GM19467 (cell line): ENCODE data around the gene NKAIN4.

Experiments
- ATAC-seq: cut with Tn5 transposase; IDR thresholded peaks from one replicate; pipeline ENCODE4 v1.9.1; 2021; ENCODE audit warnings: mild to moderate bottlenecking, moderate library complexity; ENCODE audit not compliant: unreplicated experiment

NKAIN4 gene

DNA sequence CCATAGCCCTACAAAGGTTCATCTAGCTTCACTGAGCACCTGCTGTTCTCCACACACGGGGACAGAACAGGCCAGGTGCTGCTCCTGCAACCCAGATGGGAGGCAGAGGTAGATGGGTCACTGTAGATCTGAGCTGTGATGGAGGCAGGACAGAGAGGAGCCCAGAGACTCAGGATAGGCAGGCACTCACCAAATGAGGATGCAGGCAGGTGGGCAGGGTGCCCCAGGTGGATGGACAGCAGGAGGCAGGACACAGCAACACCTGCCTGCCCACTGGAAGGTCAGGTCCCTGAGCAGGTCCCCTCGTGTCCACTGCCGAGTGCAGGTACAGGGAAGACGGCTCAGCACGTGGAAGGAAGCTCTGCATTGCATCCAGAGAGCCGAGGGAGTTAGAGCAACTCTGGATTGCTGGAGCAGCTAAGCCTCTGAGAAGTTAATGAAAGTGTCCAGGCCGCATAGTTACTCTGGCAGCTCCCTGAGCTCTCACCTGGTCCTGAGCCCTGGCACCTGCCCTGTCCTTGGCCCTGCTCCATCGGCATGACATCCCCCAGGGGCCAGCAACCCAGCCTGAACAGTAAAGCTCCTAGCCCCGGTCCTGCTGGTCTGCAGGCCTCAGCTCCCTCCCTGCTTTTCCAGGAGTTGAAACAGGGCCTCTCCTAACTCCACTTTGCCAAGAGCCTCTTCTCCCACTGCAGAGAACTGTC lies 33.4 kb downstream of the NKAIN4 start:
- ATAC-seq, result no peak

DNA sequence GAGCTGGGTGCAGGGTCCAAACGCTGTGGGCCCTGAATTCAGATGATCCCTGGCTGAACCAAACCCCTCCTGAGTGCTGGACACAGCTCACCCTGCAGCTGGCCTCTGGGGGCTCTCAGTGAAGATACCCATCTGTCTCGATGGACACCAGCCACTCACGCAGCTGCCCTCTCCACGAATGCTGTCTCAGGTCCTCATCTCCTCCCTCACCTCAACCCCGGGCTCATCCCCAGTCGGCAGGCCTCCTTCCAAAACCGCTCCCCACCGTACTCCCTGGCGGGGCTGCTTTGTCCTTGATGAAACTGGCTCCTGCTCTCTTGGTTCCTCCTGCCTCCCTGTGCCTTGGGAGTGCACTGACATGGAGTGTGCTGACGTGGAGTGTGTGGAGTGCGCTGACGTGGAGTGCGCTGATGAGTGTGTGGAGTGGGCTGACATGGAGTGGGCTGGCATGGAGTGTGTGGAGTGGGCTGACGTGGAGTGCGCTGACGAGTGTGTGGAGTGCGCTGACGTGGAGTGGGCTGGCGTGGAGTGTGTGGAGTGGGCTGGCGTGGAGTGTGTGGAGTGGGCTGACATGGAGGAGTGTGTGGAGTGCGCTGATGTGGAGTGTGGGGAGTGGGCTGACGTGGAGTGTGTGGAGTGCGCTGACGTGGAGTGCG lies 34.3 kb downstream of the NKAIN4 start:
- no peak for ATAC-seq

DNA sequence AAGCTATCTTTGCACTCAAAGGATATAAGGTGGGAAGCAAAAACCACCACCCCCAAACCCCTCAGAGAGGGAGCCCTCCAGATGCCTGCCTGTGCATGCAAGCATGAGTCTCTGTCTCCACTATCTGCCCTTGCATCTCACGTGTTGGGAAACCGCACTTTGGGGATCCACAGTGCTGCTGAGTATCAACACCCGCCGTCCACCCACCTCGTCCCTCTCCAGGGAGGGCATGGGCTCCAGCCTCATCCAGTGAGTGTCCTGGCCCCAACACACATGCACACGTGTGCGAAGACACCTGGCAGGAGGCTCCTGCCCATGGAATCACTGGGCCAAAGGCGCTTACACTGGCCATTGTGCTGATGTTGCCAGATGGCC lies 34.8 kb downstream of the NKAIN4 start:
- ATAC-seq, result no peak

DNA sequence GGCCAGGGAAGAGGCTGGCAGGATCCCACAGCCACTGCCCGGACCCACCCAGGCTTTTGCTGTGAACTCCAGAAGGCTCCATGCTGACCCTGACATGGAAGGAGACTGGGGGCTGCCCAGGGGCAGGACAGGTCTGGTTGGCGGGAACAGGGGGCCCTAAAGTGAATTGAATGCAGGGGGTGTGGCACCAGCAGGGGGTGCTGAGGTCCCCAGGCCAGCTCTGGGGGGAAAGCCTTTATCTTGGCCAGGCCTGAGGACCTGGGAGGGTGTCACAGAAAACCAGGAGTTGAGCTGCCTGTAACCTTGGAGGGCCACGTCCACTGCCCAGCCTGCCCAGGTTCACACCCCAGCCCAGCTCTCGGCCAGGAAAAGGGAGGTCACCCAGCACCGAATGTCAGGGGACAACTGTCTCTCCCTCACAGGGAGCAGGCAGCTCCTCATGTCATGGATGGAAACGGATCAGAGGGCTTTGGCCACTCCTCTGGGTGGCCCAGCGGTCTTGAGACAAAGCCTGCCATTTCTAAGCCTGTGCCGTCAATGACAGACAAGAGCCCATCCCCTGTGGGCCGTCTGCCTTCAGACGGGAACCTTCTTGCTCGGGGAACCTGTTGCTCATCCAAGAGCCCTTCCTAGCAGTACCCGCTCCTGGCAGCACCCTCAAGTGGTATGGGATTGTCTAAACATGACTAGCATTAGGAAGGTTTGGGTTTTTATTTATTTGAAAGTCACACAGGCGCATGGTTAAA lies 35.4 kb downstream of the NKAIN4 start:
- ATAC-seq, result no peak

DNA sequence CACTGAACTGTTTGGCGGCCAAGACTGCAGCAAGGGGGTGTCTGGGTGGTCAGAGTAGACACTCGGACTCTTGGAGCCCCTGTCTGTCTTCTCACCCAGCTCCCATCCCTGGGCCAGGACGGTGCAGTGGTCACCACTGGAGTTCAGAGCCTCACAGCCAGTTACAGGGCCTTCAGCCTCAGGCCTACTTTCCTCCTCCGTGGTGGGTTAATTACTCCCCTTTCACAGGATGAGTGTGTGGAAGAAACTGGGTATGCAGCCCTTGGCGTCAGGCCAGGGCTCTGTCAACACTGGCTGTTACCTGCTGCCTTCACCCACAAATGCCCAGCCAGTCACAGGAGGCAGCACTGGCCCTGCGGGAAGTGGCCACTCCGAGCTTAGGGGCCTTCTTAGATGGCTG lies 36.6 kb downstream of the NKAIN4 start:
- no peak for ATAC-seq

DNA sequence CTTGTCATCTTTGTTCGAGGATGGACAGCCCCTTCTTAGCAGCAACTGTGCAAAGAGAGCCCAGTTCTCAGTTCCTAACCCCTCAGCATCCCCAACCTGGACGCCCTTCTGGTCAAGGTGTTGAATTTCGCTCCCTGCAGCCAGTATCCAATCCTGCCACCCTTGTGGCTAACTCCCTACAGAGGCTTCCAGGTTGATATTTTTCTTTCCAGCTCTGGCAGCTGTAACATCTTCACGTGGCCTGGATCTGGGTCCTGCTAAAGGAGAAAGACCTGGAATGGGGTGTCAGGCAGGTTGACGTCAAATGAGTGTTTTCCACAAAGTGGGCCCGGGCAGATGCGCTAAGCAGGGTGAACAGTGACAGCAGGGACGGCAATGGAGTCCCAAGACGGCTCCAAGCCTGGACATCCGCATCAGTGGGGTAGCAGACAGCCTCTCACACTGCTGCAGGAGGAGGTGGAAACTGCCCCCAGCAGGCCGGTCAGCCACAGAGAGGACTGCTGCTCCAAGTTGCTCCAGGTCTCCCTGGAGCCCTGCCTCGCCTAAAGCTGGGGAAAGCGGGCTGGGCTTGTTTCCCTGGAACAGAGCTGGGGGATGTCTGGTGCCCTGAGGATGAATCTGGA lies 37.3 kb downstream of the NKAIN4 start:
- ATAC-seq, result no peak

DNA sequence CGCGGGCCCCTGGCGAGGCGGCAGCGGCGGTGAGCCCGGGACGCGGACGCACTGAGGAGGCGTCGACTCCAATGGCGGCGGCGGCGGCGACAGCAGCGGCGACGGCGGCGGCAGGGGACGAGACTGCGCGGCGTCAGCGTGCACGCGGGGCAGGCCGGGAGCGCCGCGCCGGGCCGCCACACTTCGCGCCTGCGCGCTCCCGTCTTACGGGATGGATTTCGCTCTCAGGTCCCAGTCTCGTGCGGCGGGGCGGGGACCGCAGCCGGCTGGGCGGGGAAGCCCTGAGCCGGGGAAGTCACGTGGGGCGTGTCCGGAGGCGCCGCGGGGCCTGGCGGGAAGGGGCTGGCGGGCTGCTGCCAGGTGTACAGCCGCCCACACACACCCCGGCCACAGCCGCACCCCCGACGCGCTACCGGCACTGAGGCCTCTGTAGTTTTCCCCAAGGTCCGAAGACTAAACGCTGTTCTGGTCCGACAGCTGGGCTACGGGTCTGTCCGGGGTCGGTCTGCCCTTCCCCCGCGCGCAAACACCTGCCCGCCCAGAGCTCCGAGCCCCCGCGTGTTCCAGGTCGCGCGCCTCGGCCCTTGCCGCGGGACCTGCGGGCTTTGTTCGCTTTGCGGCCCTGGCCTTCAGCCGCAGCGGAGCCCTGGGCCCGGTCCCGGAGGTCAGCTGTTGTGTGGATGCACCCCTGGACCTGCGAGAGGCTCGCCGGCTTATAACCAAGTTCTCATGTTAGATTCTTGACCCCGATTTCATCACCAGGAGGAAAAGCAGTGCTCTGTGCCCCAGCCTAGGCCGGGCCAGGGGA lies 38.0 kb downstream of the NKAIN4 start, which contains the start of gene YTHDF1:
TSS of gene YTHDF1 (minus strand) at position 91 of the 808 bp plus-strand sequence. CDS start 239 bp downstream, outside the sequence.
- ATAC-seq, result peak; percentile 80

DNA sequence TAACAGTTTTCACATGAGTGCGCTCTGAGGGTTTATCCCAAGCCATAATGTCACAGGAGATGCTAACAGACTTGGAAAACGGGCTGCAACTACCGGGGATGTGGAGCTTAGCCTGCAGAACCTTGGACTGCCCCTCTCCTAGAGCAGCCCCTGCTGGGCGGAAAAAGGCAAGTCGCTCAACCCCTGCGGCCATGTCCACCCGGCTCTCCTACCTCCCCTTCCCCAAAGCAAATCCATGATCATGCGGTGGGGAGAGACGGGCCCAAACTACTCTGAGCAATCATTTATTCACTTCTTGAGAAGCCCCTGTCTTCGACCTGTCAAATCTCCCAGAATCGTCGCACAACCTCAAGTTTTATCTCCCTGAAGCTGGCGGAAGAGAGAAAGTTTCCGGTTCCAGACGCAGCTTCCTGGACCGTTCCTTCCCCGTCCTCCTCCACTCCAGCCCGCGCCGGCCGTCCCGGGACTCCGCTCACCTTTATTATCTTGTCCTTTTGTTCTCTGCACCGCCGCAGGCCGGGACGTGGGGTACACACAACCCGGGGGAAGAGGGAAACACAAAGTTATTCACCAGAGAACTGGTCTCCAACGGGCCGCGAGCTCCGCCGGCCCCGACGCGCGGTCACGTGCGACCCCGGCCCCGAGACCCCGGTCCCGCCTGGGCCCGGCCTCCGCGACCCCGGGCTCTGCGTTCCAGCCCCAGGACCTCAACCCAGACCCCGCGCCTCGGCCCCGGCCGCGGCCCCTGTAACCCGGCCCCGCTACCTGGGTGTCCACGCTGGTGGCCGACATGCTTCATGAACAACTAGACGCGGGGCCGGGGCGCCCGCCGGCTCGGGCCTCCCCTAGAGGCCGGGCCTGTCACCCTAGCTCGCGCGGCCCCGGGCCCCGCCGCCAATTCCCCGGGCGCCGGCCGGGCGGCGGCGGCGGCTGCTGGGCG lies 38.9 kb downstream of the NKAIN4 start:
- peak; percentile 17 for ATAC-seq

DNA sequence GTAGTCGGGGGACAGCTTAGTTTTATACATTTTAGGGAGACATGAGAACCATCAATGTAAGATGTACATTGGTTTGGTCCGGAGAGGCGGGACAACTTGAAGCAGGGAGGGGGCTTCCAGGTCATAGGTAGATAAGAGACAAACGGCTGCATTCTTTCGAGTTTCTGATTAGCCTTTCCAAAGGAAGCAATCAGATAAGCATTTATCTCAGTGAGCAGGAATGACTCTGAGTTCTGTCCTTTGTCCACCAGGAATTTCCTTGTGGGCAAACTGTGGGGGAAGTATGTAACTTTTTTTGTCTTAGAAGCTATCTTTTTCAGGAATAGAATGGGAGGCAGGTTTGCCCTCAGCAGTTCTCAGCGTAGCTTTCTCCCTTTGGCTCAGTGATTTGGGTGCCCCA lies 39.7 kb downstream of the NKAIN4 start:
- ATAC-seq, result no peak

DNA sequence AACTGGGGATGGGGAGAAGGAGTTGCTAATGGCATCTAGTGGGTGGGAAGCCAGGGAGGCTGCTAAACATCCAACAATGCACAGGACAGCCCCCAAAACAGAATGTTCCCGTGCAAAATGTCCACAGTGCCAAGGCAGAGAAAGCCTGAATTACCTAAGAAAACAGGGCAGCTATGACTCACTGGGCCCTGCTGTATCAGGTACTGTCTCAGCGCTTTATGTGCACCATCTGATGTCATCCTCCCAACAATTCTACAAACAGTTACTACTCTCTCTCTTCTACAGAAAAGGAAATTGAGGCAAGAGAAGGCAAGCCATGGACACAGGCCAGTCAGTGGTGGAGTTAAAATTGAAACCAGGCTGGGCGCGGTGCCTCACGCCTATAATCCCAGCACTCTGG lies 41.5 kb downstream of the NKAIN4 start:
- ATAC-seq, result no peak

DNA sequence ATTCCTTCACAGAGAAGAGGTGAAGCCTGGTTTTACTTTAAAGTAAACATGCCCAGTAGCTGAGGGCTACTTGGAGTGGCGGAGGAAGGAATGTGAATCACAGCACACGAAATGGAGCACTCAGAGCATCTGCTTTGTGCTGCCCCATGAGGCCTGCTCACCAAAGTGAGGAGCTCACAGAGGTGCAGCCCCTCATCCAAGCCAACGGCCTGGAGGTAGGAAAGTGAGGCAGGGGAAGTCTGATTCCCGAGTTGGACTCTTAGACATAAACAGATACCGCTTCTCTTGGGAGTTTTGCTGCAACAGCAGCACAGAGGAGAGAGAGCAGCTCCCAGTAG lies 41.9 kb downstream of the NKAIN4 start:
- no peak for ATAC-seq

DNA sequence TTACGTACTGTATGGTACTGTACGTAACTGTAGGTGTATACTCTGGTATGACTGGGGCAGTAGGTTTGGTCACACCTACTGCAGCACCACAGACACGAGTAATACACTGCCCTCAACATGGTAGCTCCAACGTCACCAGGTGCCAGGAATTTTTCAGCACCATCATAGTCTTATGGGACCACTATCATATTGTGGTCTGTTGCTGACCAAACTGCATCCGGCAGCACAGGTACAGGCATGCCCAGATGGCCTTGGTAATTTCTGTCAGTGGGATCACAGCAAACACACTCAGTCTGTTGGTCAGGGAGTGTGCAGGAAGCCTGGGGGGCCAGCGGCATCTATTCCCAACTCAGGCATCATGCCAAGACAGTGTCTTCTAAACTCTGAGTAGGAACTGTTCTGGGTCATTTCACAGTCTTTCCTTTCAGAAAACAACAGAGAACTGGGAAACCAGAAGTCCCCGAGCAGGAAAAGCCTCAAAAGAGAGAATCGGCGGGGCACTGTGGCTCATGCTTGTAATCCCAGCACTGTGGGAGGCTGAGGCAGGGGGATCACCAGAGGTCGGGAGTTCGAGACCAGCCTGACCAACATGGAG lies 44.2 kb downstream of the NKAIN4 start:
- ATAC-seq, result no peak

DNA sequence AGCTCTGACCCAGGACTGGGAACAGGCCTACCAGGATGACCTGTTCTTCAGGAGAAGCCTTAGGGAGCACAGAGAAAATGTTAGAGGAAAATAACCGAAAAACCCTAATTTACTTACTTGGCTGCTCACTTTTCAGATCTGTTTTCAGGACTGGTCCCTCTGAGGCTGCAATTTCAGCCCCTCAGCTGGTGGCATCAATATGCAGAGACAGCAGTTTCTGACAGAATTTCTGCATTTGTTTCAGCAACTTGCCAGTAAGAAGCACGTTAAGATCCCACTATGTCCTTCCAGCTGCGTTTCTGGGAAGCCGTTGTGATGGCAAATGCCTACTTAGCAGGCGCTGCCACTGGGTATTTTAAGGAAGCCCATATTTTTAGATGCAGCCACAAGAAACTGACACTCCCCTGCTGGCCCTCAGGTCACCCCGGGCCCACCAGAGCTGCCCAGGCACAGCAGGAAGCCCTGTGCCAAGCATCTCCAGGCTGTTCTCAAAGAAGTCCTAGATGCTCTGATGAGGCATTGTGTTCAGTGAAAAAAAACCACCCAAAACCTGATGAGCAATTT lies 45.8 kb downstream of the NKAIN4 start:
- no peak for ATAC-seq

DNA sequence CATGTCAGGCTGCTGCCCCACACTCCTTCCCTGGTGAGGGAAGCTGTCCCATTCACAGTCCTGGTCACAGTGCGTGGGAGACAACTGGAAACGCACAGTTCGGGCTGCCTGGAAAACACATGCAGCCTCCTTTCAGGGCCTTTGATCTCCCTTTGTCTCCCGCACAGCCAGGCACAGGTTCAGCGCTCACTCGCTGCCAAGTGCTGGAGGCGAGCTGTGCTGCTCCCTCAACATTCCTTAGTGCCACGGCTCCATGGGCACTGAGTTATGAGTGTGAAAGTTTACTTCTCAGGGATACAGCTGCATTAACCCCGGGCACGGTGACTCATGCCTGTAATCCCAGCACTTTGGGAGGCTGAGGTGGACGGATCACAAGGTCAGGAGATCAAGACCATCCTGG lies 47.4 kb downstream of the NKAIN4 start:
- no peak for ATAC-seq

DNA sequence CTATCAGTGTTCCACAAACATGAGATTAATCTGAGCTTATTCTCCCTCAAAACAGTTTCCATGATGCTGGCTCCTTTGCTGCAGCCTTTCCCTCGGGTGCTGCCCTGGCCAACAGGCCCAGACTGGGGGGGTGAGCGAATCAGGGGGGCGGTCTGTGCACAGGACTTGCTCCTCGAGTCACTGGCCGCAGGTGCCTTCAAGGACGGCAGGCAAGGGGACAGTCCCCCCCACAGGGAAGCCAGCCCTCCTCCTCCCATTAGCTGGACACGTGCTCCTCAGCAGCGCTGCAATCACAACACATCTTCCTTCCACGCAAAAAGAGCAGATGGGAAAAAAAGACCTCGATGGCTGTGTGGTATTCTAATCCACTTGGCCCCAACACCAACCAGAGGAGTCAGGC lies 48.4 kb downstream of the NKAIN4 start:
- ATAC-seq, result no peak

DNA sequence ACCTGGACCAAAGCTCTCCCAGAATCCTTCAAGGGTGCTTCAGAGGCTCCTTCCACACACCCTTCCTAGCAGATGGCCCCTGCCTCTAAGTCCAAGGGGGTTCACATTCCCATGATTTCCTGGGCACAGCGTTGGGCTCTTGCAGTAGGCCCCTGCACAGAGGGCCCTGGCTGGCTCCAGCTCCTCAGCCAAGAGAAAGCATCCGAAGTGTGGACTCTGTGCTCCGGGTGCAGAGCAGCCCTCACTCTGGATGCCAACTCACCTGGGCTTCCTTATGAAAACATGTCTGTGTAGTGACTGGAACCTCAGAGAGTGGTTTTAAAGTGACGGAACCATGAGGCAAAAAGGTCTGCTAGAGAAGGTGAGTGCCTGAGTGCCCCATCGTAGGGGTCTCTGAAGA lies 49.9 kb downstream of the NKAIN4 start:
- no peak for ATAC-seq

DNA sequence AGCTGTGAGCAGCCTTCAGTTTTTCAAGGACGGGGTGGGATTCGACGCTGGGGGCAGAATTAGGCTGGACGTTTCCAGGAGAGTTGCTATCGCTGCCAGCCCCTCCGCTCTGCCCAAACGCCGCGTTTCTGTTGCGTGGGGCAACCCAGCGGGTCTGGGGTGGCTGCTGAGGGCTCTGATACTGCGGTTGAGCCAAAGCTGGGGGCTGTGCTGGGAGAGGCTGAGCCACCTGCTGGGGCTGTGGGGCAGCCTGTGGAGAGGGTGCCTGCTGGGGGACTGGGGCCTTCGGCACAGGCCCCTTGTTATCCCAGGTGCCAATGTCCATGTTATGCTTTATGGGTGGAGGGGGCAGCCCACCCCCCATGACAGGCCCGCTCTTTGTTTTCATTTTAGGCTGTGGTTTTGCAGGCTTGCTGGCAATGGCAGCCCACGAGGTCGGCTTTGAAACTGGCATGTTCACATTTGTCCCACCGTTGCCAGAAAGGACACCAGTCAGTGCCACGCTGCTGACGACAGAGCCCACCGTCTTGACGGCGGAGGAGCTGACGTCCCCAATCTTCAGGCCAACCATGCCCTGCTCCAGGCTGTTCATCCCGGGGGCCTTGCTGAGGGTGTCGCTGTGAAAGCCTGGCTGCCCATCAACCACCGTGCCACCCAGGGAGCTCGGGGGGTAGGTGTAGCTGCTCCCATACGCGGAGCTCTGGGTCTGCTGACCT lies 51.3 kb downstream of the NKAIN4 start:
- ATAC-seq, result no peak

DNA sequence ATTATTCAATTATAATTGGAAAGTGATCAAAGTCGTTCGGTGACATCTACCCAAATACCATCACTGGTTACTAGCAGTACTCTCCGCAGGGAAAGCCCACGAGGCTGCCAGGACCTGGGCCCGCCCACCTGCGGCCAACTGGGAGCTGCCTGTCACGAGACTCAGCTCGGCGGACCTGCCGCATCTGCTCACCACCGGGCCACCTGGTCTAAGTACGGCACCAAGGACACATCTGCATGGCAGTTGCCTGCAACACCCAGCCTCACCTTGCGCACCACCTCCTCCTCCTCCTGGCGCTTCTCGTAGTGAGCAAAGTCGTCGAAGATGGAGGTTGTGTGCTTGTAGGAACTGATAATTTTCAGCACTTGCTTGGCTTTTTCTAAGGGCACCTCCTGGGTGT lies 52.2 kb downstream of the NKAIN4 start:
- ATAC-seq, result no peak
